ENCODE data around the gene ARFGAP2. TPM values are rescaled to one million over a fixed set of nuclear protein-coding genes. Genes with fewer than 3 reads are reported as not detected.

The ARFGAP2 gene
- total RNA-seq, 1 experiment from 2014 or later = 84.4 TPM

- H3K27me3 ChIP-seq (ENCODE audit: control insufficient read depth, insufficient read depth, low read length) = no peaks in the 10 kb centered on the region
- no peak overlapping the region for H3K4me3 ChIP-seq (ENCODE audit: insufficient read depth, low read depth, low read length)
- H3K36me3 ChIP-seq (replicated peaks; ENCODE audit: control insufficient read depth, insufficient read depth, low read length) = peaks cover 43% of the 10 kb centered on the region
- DNase-seq = no peak
Measured at GRCh38 chr11:47166368-47166767, 10.3 kb downstream of the ARFGAP2 start.

- DNase-seq = no peak
- no peak overlapping the region for H3K4me3 ChIP-seq (ENCODE audit: insufficient read depth, low read depth, low read length)
- peaks cover 37% of the 10 kb centered on the region for H3K36me3 ChIP-seq (replicated peaks; ENCODE audit: control insufficient read depth, insufficient read depth, low read length)
- no peaks in the 10 kb centered on the region for H3K27me3 ChIP-seq (ENCODE audit: control insufficient read depth, insufficient read depth, low read length)
Measured at GRCh38 chr11:47165253-47165840, 11.3 kb downstream of the ARFGAP2 start.

- H3K27me3 ChIP-seq (ENCODE audit: control insufficient read depth, insufficient read depth, low read length) = no peaks in the 10 kb centered on the region
- peaks cover 33% of the 10 kb centered on the region for H3K36me3 ChIP-seq (replicated peaks; ENCODE audit: control insufficient read depth, insufficient read depth, low read length)
- no peak overlapping the region for H3K4me3 ChIP-seq (ENCODE audit: insufficient read depth, low read depth, low read length)
- DNase-seq = peak; percentile 40
Measured at GRCh38 chr11:47164321-47164720, 12.4 kb downstream of the ARFGAP2 start.

- Histone ChIP-seq H3K36me3 (replicated peaks; ENCODE audit: control insufficient read depth, insufficient read depth, low read length) (peaks cover 33% of the 10 kb centered on the region), H3K4me3 (ENCODE audit: insufficient read depth, low read depth, low read length) (no peak overlapping the region), H3K27me3 (ENCODE audit: control insufficient read depth, insufficient read depth, low read length) (no peaks in the 10 kb centered on the region)
- DNase-seq = no peak
Measured at GRCh38 chr11:47163898-47164297, 12.8 kb downstream of the ARFGAP2 start.

GRCh38 chr11:47163193-47163592, 13.5 kb downstream of the ARFGAP2 start:
- Histone ChIP-seq H3K36me3 (replicated peaks; ENCODE audit: control insufficient read depth, insufficient read depth, low read length) (peaks cover 28% of the 10 kb centered on the region), H3K27me3 (ENCODE audit: control insufficient read depth, insufficient read depth, low read length) (no peaks in the 10 kb centered on the region), H3K4me3 (ENCODE audit: insufficient read depth, low read depth, low read length) (no peak overlapping the region)
- no peak for DNase-seq

- H3K27me3 ChIP-seq (ENCODE audit: control insufficient read depth, insufficient read depth, low read length) = no peaks in the 10 kb centered on the region
- no peak overlapping the region for H3K4me3 ChIP-seq (ENCODE audit: insufficient read depth, low read depth, low read length)
- peak; percentile 42 for DNase-seq
- peaks cover 22% of the 10 kb centered on the region for H3K36me3 ChIP-seq (replicated peaks; ENCODE audit: control insufficient read depth, insufficient read depth, low read length)
Measured at GRCh38 chr11:47162426-47162825, 14.3 kb downstream of the ARFGAP2 start.

- peaks cover 18% of the 10 kb centered on the region for H3K36me3 ChIP-seq (replicated peaks; ENCODE audit: control insufficient read depth, insufficient read depth, low read length)
- no peak for DNase-seq
Measured at GRCh38 chr11:47161890-47162289, 14.8 kb downstream of the ARFGAP2 start.

GRCh38 chr11:47161134-47161854, 15.4 kb downstream of the ARFGAP2 start:
- Histone ChIP-seq H3K27me3 (ENCODE audit: control insufficient read depth, insufficient read depth, low read length) (no peaks in the 10 kb centered on the region), H3K36me3 (replicated peaks; ENCODE audit: control insufficient read depth, insufficient read depth, low read length) (peaks cover 12% of the 10 kb centered on the region), H3K4me3 (ENCODE audit: insufficient read depth, low read depth, low read length) (no peak overlapping the region)
- peak; percentile 94 for DNase-seq

More at GRCh38 chr11:47161890-47162289, 14.8 kb downstream of the ARFGAP2 start:
- Histone ChIP-seq H3K4me3 (ENCODE audit: insufficient read depth, low read depth, low read length) (no peak overlapping the region), H3K27me3 (ENCODE audit: control insufficient read depth, insufficient read depth, low read length) (no peaks in the 10 kb centered on the region)

- Histone ChIP-seq H3K36me3 (replicated peaks; ENCODE audit: control insufficient read depth, insufficient read depth, low read length) (peaks cover 8% of the 10 kb centered on the region), H3K27me3 (ENCODE audit: control insufficient read depth, insufficient read depth, low read length) (no peaks in the 10 kb centered on the region), H3K4me3 (ENCODE audit: insufficient read depth, low read depth, low read length) (no peak overlapping the region)
- no peak for DNase-seq
Measured at GRCh38 chr11:47160753-47161133, 15.9 kb downstream of the ARFGAP2 start.

- no peak for DNase-seq
- no peaks in the 10 kb centered on the region for H3K27me3 ChIP-seq (ENCODE audit: control insufficient read depth, insufficient read depth, low read length)
- no peak overlapping the region for H3K4me3 ChIP-seq (ENCODE audit: insufficient read depth, low read depth, low read length)
- no peaks in the 10 kb centered on the region; the same call in 1 of the 2 replicates for H3K36me3 ChIP-seq (replicated peaks; ENCODE audit: control insufficient read depth, insufficient read depth, low read length)
Measured at GRCh38 chr11:47158242-47158641, 18.4 kb downstream of the ARFGAP2 start.

- Histone ChIP-seq H3K36me3 (replicated peaks; ENCODE audit: control insufficient read depth, insufficient read depth, low read length) (no peaks in the 10 kb centered on the region; the same call in 1 of the 2 replicates), H3K4me3 (ENCODE audit: insufficient read depth, low read depth, low read length) (no peak overlapping the region), H3K27me3 (ENCODE audit: control insufficient read depth, insufficient read depth, low read length) (no peaks in the 10 kb centered on the region)
- no peak for DNase-seq
Measured at GRCh38 chr11:47157805-47158204, 18.9 kb downstream of the ARFGAP2 start.

- H3K4me3 ChIP-seq (ENCODE audit: insufficient read depth, low read depth, low read length) = no peak overlapping the region
- no peak for DNase-seq
- no peaks in the 10 kb centered on the region for H3K27me3 ChIP-seq (ENCODE audit: control insufficient read depth, insufficient read depth, low read length)
- no peaks in the 10 kb centered on the region for H3K36me3 ChIP-seq (replicated peaks; ENCODE audit: control insufficient read depth, insufficient read depth, low read length)
Measured at GRCh38 chr11:47156951-47157350, 19.7 kb downstream of the ARFGAP2 start.

GRCh38 chr11:47156333-47156732, 20.3 kb downstream of the ARFGAP2 start:
- DNase-seq = no peak
- Histone ChIP-seq H3K36me3 (replicated peaks; ENCODE audit: control insufficient read depth, insufficient read depth, low read length) (no peaks in the 10 kb centered on the region), H3K4me3 (ENCODE audit: insufficient read depth, low read depth, low read length) (no peak overlapping the region), H3K27me3 (ENCODE audit: control insufficient read depth, insufficient read depth, low read length) (no peaks in the 10 kb centered on the region)

GRCh38 chr11:47155879-47156278, 20.8 kb downstream of the ARFGAP2 start:
- H3K36me3 ChIP-seq (replicated peaks; ENCODE audit: control insufficient read depth, insufficient read depth, low read length) = no peaks in the 10 kb centered on the region
- H3K27me3 ChIP-seq (ENCODE audit: control insufficient read depth, insufficient read depth, low read length) = no peaks in the 10 kb centered on the region
- no peak for DNase-seq
- no peak overlapping the region for H3K4me3 ChIP-seq (ENCODE audit: insufficient read depth, low read depth, low read length)
